ENCODE results near the gene NELL2.
"Not testable (repeated sequence)": the region's sequence is repeated elsewhere in the genome, so short reads cannot be mapped to it uniquely, and the experiment has no call there.

Gene NELL2

GRCh38 chr12:44847888-44848702 lies 28.0 kb downstream of the NELL2 start:
- no peak for DNase-seq (ENCODE audit: low read depth)

- no peak for DNase-seq (ENCODE audit: low read depth)
Observed at GRCh38 chr12:44847403-44847802, 28.7 kb downstream of the NELL2 start.

GRCh38 chr12:44846826-44847225 lies 29.3 kb downstream of the NELL2 start:
- no peak for DNase-seq (ENCODE audit: low read depth)

- DNase-seq (ENCODE audit: low read depth), result no peak
Observed at GRCh38 chr12:44842669-44843068, 33.4 kb downstream of the NELL2 start.

GRCh38 chr12:44839785-44840184 lies 36.3 kb downstream of the NELL2 start:
- DNase-seq (ENCODE audit: low read depth), result no peak

- DNase-seq (ENCODE audit: low read depth), result no peak
Observed at GRCh38 chr12:44837114-44837755, 38.9 kb downstream of the NELL2 start.

- no peak for DNase-seq (ENCODE audit: low read depth)
Observed at GRCh38 chr12:44835641-44836379, 40.3 kb downstream of the NELL2 start.

- not testable (repeated sequence) for DNase-seq (ENCODE audit: low read depth)
Observed at GRCh38 chr12:44834996-44835395, 41.1 kb downstream of the NELL2 start.

GRCh38 chr12:44833561-44833960 lies 42.6 kb downstream of the NELL2 start:
- DNase-seq (ENCODE audit: low read depth), result no peak

GRCh38 chr12:44830566-44831055 lies 45.5 kb downstream of the NELL2 start:
- no peak for DNase-seq (ENCODE audit: low read depth)

- no peak for DNase-seq (ENCODE audit: low read depth)
Observed at GRCh38 chr12:44829045-44829444, 47.1 kb downstream of the NELL2 start.

- no peak for DNase-seq (ENCODE audit: low read depth)
Observed at GRCh38 chr12:44827832-44828438, 48.2 kb downstream of the NELL2 start.

- DNase-seq (ENCODE audit: low read depth), result not testable (repeated sequence)
Observed at GRCh38 chr12:44821702-44822101, 54.4 kb downstream of the NELL2 start.

GRCh38 chr12:44819884-44820283 lies 56.2 kb downstream of the NELL2 start:
- DNase-seq (ENCODE audit: low read depth), result no peak

- DNase-seq (ENCODE audit: low read depth), result no peak
Observed at GRCh38 chr12:44817687-44818086, 58.4 kb downstream of the NELL2 start.

GRCh38 chr12:44816446-44817017 lies 59.6 kb downstream of the NELL2 start:
- DNase-seq (ENCODE audit: low read depth), result no peak

GRCh38 chr12:44812062-44812461 lies 64.1 kb downstream of the NELL2 start:
- no peak for DNase-seq (ENCODE audit: low read depth)

GRCh38 chr12:44804068-44804467 lies 72.0 kb downstream of the NELL2 start:
- no peak for DNase-seq (ENCODE audit: low read depth)

GRCh38 chr12:44795970-44796369 lies 80.1 kb downstream of the NELL2 start:
- DNase-seq (ENCODE audit: low read depth), result no peak

- no peak for DNase-seq (ENCODE audit: low read depth)
Observed at GRCh38 chr12:44788731-44789130, 87.4 kb downstream of the NELL2 start.

GRCh38 chr12:44780221-44780790 lies 95.8 kb downstream of the NELL2 start:
- no peak for DNase-seq (ENCODE audit: low read depth)

GRCh38 chr12:44779766-44780165 lies 96.3 kb downstream of the NELL2 start:
- no peak for DNase-seq (ENCODE audit: low read depth)

All from CMK (cell line).